Right lobe of liver (tissue), 4 donors: Measurements from ENCODE around the gene KCNQ4.

Source experiments
- POLR2A ChIP-seq: fragments of 450-650 bp; IDR thresholded peaks from one replicate; pipeline ENCODE4 v1.6.1; 2017; ENCODE audit warnings: antibody characterized with exemption, mild to moderate bottlenecking
- TF ChIP-seq, protein P1 (sequence below), 4 donors: fragments of 200-600 bp in 3 of 4; fragments of 450-650 bp in 1 of 4; IDR thresholded peaks; one replicate each; pipeline versions ENCODE4 v1.5.1 to v1.8.0; 2016 to 2022; ENCODE audit warnings: antibody characterized with exemption in 4 of 4, mild to moderate bottlenecking in 2 of 4
- donor health status: DM: no; HTN: no; CAD: no.
- donor health status: DM: no; HTN: no; CAD: no.
- donor health status: DM: no; HTN: yes; CAD: no.

DNA sequence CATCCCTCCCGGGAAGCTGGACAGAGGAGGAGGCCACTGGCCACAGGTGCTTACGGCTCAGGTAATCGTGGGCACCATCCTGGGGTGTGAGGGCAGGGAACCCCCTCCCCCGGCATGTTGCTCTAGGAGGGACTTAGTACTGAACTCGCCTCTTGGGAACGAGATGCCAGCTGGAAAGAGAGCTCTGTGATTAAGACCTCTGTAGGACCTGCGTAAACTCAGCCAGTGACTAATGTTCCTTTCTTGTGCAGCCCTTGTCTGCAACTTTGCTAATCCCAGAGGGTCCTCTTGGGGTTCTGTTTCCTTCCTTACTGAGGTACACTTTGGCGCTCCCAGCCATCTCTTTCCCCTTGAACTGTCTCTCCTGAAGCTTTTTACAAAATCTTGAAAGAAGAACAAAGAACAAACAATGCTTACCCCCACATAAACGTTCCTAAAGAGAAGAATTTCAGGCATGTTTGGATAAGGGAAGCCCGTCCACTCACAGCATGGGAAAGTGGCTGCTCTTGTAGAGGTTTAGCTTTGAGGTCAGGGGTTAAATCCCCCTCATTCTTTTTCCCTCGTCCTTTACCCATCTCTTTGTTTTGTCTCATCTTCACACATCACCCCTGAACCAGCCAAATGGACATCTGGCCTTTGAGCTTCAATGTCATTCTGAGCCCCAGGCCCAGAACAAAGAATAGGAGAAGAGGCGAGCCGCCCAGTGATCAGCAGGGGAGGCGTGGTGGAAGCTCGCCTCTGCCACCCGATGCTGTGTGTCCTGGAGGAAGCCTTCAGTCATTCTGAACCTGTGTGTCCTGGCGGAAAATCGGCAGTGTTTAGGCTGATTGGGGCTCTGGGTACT is 41.2 kb downstream of the KCNQ4 start:
- no peak for TF ChIP-seq POLR2A
- TF ChIP-seq, protein P1, sequence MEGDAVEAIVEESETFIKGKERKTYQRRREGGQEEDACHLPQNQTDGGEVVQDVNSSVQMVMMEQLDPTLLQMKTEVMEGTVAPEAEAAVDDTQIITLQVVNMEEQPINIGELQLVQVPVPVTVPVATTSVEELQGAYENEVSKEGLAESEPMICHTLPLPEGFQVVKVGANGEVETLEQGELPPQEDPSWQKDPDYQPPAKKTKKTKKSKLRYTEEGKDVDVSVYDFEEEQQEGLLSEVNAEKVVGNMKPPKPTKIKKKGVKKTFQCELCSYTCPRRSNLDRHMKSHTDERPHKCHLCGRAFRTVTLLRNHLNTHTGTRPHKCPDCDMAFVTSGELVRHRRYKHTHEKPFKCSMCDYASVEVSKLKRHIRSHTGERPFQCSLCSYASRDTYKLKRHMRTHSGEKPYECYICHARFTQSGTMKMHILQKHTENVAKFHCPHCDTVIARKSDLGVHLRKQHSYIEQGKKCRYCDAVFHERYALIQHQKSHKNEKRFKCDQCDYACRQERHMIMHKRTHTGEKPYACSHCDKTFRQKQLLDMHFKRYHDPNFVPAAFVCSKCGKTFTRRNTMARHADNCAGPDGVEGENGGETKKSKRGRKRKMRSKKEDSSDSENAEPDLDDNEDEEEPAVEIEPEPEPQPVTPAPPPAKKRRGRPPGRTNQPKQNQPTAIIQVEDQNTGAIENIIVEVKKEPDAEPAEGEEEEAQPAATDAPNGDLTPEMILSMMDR (IDR thresholded peaks at IDR 0.05), result no peak
